ENCODE results near the gene RIPOR1. TPM values are rescaled to one million over a fixed set of nuclear protein-coding genes. Genes with fewer than 3 reads are reported as not detected.

The RIPOR1 gene
- total RNA-seq, 1 donor from 2014 or later = 116 TPM

GRCh38 chr16:67561824-67562525 is 33.3 kb downstream of the RIPOR1 start:
- FAIRE-seq (no peak), DNase-seq (ENCODE audit: low read depth) (peak; percentile 88)
- peak overlapping the region; percentile 98 for H3K4me2 ChIP-seq (ENCODE audit: low read length)
- H3K27ac ChIP-seq (ENCODE audit: low read depth, low read length) = peak overlapping the region; percentile 88
- H3K9me3 ChIP-seq (ENCODE audit: insufficient read depth, low read depth, low read length) = no peaks in the 10 kb centered on the region
- Mint-ChIP-seq H3K27me3 (ENCODE audit: low read depth, unreplicated experiment) (no peaks in the 10 kb centered on the region), H3K27ac (ENCODE audit: unreplicated experiment) (peak overlapping the region; percentile 91), H3K4me3 (ENCODE audit: unreplicated experiment) (peak overlapping the region; percentile 84), H3K4me1 (ENCODE audit: low read depth, unreplicated experiment) (peaks cover 12% of the 10 kb centered on the region), H3K9me3 (ENCODE audit: unreplicated experiment) (no peaks in the 10 kb centered on the region), H3K36me3 (ENCODE audit: low read depth, unreplicated experiment) (peaks cover 2% of the 10 kb centered on the region)
- peak overlapping the region; percentile 98 for H3K9ac ChIP-seq (ENCODE audit: low read length)
- H3K27me3 ChIP-seq (ENCODE audit: insufficient read depth, low read length) = no peaks in the 10 kb centered on the region
- H4K20me1 ChIP-seq (ENCODE audit: insufficient read depth, low read length) = peaks cover 37% of the 10 kb centered on the region
- peaks cover 15% of the 10 kb centered on the region for H3K4me1 ChIP-seq (ENCODE audit: insufficient read depth, low read length)
- peak overlapping the region; percentile 81 for H3K4me3 ChIP-seq (ENCODE audit: insufficient read depth, low read depth, low read length)
- no peaks in the 10 kb centered on the region for H3K36me3 ChIP-seq (ENCODE audit: insufficient read depth, low read length)
- peak overlapping the region; percentile 95 for H2AFZ ChIP-seq (ENCODE audit: low read depth, low read length)
- TF ChIP-seq CTCF (IDR thresholded peaks at IDR 0.05; ENCODE audit: insufficient read depth, low read depth, low read length) = no peak
- no peak for TF ChIP-seq EZH2 (IDR thresholded peaks at IDR 0.05; ENCODE audit: insufficient read depth, low read length)
- peaks cover 49% of the 10 kb centered on the region for H3K79me2 ChIP-seq (ENCODE audit: insufficient read depth, low read length)

DNA sequence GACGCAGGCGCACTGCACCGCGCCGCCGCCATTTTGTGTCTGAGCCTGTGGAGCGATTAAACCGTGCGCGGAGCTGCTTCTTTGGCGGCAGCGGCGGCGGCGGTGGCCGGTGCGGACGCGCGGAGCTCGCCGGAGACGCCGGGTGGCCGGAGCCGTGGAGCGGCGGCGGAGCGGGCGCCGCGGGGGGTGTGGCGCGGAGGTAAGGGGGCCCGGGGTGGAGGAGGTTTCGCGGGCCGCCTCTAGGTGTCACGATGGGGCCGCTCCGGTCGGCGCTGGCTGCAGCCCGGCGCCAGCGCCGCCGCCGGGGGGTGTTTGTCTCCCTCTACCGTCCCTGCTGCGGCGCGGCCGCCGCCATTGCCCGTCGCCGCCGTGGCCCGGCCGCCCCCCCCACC is 33.9 kb downstream of the RIPOR1 start, which contains the start of gene CTCF:
TSS of gene CTCF (plus strand) at position 1 of the 392 bp plus-strand sequence. CDS start 48,307 bp downstream, outside the sequence.
- Histone ChIP-seq H3K36me3 (ENCODE audit: insufficient read depth, low read length) (no peaks in the 10 kb centered on the region), H3K9me3 (ENCODE audit: insufficient read depth, low read depth, low read length) (no peaks in the 10 kb centered on the region), H3K4me3 (ENCODE audit: insufficient read depth, low read depth, low read length) (peak within 1 kb of the TSS; percentile 84), H3K79me2 (ENCODE audit: insufficient read depth, low read length) (peaks cover 54% of the 10 kb centered on the region), H3K27me3 (ENCODE audit: insufficient read depth, low read length) (no peaks in the 10 kb centered on the region), H3K9ac (ENCODE audit: low read length) (peak within 1 kb of the TSS; percentile 98), H4K20me1 (ENCODE audit: insufficient read depth, low read length) (peaks cover 42% of the 10 kb centered on the region), H2AFZ (ENCODE audit: low read depth, low read length) (peak within 1 kb of the TSS; percentile 95), H3K27ac (ENCODE audit: low read depth, low read length) (peak within 1 kb of the TSS; percentile 90), H3K4me1 (ENCODE audit: insufficient read depth, low read length) (peaks cover 15% of the 10 kb centered on the region), H3K4me2 (ENCODE audit: low read length) (peak within 1 kb of the TSS; percentile 98)
- H3K4me3 Mint-ChIP-seq (ENCODE audit: unreplicated experiment) = peak within 1 kb of the TSS; percentile 84
- H3K27ac Mint-ChIP-seq (ENCODE audit: unreplicated experiment) = peak within 1 kb of the TSS; percentile 91
- H3K36me3 Mint-ChIP-seq (ENCODE audit: low read depth, unreplicated experiment) = peaks cover 2% of the 10 kb centered on the region
- TF ChIP-seq CTCF (IDR thresholded peaks at IDR 0.05; ENCODE audit: insufficient read depth, low read depth, low read length) (no peak), EZH2 (IDR thresholded peaks at IDR 0.05; ENCODE audit: insufficient read depth, low read length) (no peak)
- no peaks in the 10 kb centered on the region for H3K9me3 Mint-ChIP-seq (ENCODE audit: unreplicated experiment)
- peak; percentile 53 for DNase-seq (ENCODE audit: low read depth)
- H3K27me3 Mint-ChIP-seq (ENCODE audit: low read depth, unreplicated experiment) = no peaks in the 10 kb centered on the region
- peaks cover 12% of the 10 kb centered on the region for H3K4me1 Mint-ChIP-seq (ENCODE audit: low read depth, unreplicated experiment)
- FAIRE-seq = no peak
